Muscle layer of colon (tissue), 2 donors: ENCODE results near the gene ELL.
A peak's percentile ranks its signal among the peaks of the same experiment; 100 is the strongest.
"Not testable (repeated sequence)": the region's sequence is repeated elsewhere in the genome, so short reads cannot be mapped to it uniquely, and the experiment has no call there.

Experiments used
- H3K27ac ChIP-seq: one replicate; pipeline ENCODE4 v1.7.0; 2013; ENCODE audit warnings: low read depth, mild to moderate bottlenecking, low read length, moderate library complexity
- H3K27me3 ChIP-seq, 2 donors: one replicate each; pipeline ENCODE4 v1.7.0; 2013; ENCODE audit warnings: low read length in 2 of 2, mild to moderate bottlenecking in 2 of 2; ENCODE audit not compliant: insufficient read depth in 2 of 2, control insufficient read depth in 1 of 2
- H3K36me3 ChIP-seq: one replicate; pipeline ENCODE4 v1.7.0; 2013; ENCODE audit warnings: mild to moderate bottlenecking, low read length; ENCODE audit not compliant: insufficient read depth
- H3K4me1 ChIP-seq: one replicate; pipeline ENCODE4 v1.7.0; 2013; ENCODE audit warnings: mild to moderate bottlenecking, low read length; ENCODE audit not compliant: insufficient read depth
- H3K4me3 ChIP-seq, 2 donors: one replicate each; pipeline ENCODE4 v1.7.0; 2013; ENCODE audit warnings: low read length in 2 of 2, low read depth in 1 of 2, mild to moderate bottlenecking in 1 of 2, moderate library complexity in 1 of 2
- H3K9ac ChIP-seq: one replicate; pipeline ENCODE4 v1.7.0; 2013; ENCODE audit warnings: low read length
- H3K9me3 ChIP-seq: one replicate; pipeline ENCODE4 v1.7.0; 2013; ENCODE audit warnings: mild to moderate bottlenecking, low read length
- donor health status: abdominal sarcoma.
- donor health status: Adenocarcinoma of cecum.

Gene ELL

GRCh38 chr19:18418029-18418482, 103.8 kb downstream of the ELL start:
- Histone ChIP-seq H3K9me3 (no peaks in the 10 kb centered on the region), H3K36me3 (no peaks in the 10 kb centered on the region), H3K9ac (peak overlapping the region; percentile 27), H3K27me3 (peaks cover 0 to 13% of the 10 kb centered on the region in 2 donors), H3K4me3 (peak overlapping the region in 1 of 2 donors; percentile 59), H3K4me1 (peaks cover 45% of the 10 kb centered on the region), H3K27ac (peak overlapping the region; percentile 91)

GRCh38 chr19:18417250-18418028, 104.4 kb downstream of the ELL start:
- Histone ChIP-seq H3K4me3 (peak overlapping the region; percentile 38 to 72), H3K27ac (peak overlapping the region; percentile 91), H3K4me1 (peaks cover 45% of the 10 kb centered on the region), H3K9ac (peak overlapping the region; percentile 49), H3K27me3 (peaks cover 0 to 13% of the 10 kb centered on the region in 2 donors), H3K9me3 (no peaks in the 10 kb centered on the region), H3K36me3 (no peaks in the 10 kb centered on the region)

- Histone ChIP-seq H3K36me3 (no peaks in the 10 kb centered on the region), H3K27ac (peak overlapping the region; percentile 91), H3K27me3 (peaks cover 0 to 13% of the 10 kb centered on the region in 2 donors), H3K4me3 (peak overlapping the region; percentile 21 to 72), H3K9ac (peak overlapping the region; percentile 49), H3K4me1 (peaks cover 45% of the 10 kb centered on the region), H3K9me3 (no peaks in the 10 kb centered on the region)
These were observed 105.1 kb downstream of the ELL start for GRCh38 chr19:18416778-18417249.

- Histone ChIP-seq H3K9me3 (no peaks in the 10 kb centered on the region), H3K9ac (no peak overlapping the region), H3K27me3 (peaks cover 0 to 13% of the 10 kb centered on the region in 2 donors), H3K4me3 (peak overlapping the region in 1 of 2 donors; percentile 46), H3K27ac (peak overlapping the region; percentile 91), H3K36me3 (no peaks in the 10 kb centered on the region), H3K4me1 (peaks cover 39% of the 10 kb centered on the region)
These were observed 106.5 kb downstream of the ELL start for GRCh38 chr19:18415178-18415867.

- no peaks in the 10 kb centered on the region for H3K36me3 ChIP-seq
- H3K4me3 ChIP-seq = peak overlapping the region in 1 of 2 donors; percentile 46
- H3K9ac ChIP-seq = no peak overlapping the region
- H3K27ac ChIP-seq = peak overlapping the region; percentile 91
- peaks cover 0 to 13% of the 10 kb centered on the region in 2 donors for H3K27me3 ChIP-seq
- H3K9me3 ChIP-seq = no peaks in the 10 kb centered on the region
- H3K4me1 ChIP-seq = peaks cover 39% of the 10 kb centered on the region
These were observed 107.2 kb downstream of the ELL start for GRCh38 chr19:18414504-18415177.

- Histone ChIP-seq H3K36me3 (no peaks in the 10 kb centered on the region), H3K27me3 (peaks cover 0 to 13% of the 10 kb centered on the region in 2 donors), H3K9ac (no peak overlapping the region), H3K27ac (no peak overlapping the region), H3K9me3 (no peaks in the 10 kb centered on the region), H3K4me1 (peaks cover 26% of the 10 kb centered on the region), H3K4me3 (no peak overlapping the region)
These were observed 109.1 kb downstream of the ELL start for GRCh38 chr19:18412610-18413239.

GRCh38 chr19:18408053-18408476, 113.8 kb downstream of the ELL start:
- H3K9ac ChIP-seq = no peak overlapping the region
- no peaks in the 10 kb centered on the region for H3K4me1 ChIP-seq
- H3K27ac ChIP-seq = no peak overlapping the region
- H3K9me3 ChIP-seq = no peaks in the 10 kb centered on the region
- H3K36me3 ChIP-seq = no peaks in the 10 kb centered on the region
- H3K4me3 ChIP-seq = no peak overlapping the region
- H3K27me3 ChIP-seq = no peaks in the 10 kb centered on the region

- Histone ChIP-seq H3K36me3 (no peaks in the 10 kb centered on the region), H3K27me3 (no peaks in the 10 kb centered on the region), H3K4me3 (no peak overlapping the region), H3K9me3 (no peaks in the 10 kb centered on the region), H3K9ac (no peak overlapping the region), H3K27ac (no peak overlapping the region), H3K4me1 (no peaks in the 10 kb centered on the region)
These were observed 115.1 kb downstream of the ELL start for GRCh38 chr19:18406749-18407148.

GRCh38 chr19:18405754-18406153, 116.1 kb downstream of the ELL start:
- not testable (repeated sequence) for H3K36me3 ChIP-seq, H3K9me3 ChIP-seq, H3K27me3 ChIP-seq, H3K27ac ChIP-seq, H3K9ac ChIP-seq, H3K4me1 ChIP-seq, H3K4me3 ChIP-seq

GRCh38 chr19:18402455-18403248, 119.2 kb downstream of the ELL start:
- not testable (repeated sequence) for H3K9me3 ChIP-seq, H3K27me3 ChIP-seq, H3K27ac ChIP-seq, H3K4me1 ChIP-seq, H3K9ac ChIP-seq, H3K4me3 ChIP-seq, H3K36me3 ChIP-seq
